Activated T-helper 9 cell treated with anti-CD3 and anti-CD28 coated beads, Interleukin-2, amount 50 U/mL, for 16 hours (primary cell): ENCODE results near the gene PPP1R9B.

ENCODE experiments used
- DNase-seq: peaks from one replicate; pipeline ENCODE4 v3.0.0-alpha.2; 2020; ENCODE audit warnings: low read depth

The PPP1R9B gene

DNA sequence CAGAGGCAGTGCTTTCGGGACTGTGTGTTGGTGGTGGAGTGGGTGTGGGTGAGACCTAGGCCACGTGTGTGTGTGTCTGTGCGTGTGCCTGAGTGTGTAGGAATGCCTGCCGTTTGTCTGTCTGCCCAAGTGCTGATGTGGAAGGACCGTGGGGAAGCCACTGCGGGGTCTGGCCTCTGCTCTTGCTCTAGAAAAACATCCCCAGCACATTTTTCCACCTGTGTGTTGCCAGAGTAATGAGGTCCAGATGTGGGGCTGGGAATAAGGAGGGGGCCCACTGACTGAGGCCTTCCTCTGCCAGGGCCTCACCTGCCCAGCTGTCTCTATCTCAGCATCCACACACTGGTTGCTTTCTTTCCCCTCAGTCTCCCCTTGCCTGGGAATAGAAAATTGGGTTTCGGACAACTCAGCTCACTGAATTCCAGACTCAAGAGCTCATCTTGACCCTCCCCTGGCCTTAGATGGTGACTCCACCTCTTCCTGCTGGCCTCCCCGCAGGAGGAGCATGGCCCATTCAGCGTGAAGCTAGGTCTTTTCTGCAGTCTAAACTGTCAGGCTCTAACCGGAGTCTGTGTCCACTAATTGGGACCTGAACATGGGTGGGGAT, 23.0 kb upstream of the PPP1R9B start:
- DNase-seq, result no peak

DNA sequence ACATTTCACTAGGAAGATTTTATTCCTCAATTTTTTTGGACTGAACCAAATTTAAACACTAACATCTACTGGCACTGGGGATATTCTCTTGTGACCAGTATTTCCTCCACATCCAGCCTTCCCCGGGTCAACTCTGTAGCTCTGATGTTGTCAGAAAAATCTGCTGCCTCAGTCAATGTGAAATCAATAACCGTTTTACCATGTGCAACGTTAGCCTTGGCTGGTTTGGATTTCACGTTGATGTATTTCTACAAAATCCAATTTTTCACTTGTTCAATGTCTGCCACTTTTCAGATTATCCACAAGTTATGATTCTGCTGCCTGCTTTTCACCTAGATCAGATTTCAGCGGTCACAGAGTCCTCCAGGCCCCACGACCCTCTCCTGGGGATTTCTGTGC, 22.5 kb upstream of the PPP1R9B start:
- DNase-seq, result no peak

- DNase-seq, result no peak
Measured at GRCh38 chr17:50172130-50172529, 21.7 kb upstream of the PPP1R9B start.

DNA sequence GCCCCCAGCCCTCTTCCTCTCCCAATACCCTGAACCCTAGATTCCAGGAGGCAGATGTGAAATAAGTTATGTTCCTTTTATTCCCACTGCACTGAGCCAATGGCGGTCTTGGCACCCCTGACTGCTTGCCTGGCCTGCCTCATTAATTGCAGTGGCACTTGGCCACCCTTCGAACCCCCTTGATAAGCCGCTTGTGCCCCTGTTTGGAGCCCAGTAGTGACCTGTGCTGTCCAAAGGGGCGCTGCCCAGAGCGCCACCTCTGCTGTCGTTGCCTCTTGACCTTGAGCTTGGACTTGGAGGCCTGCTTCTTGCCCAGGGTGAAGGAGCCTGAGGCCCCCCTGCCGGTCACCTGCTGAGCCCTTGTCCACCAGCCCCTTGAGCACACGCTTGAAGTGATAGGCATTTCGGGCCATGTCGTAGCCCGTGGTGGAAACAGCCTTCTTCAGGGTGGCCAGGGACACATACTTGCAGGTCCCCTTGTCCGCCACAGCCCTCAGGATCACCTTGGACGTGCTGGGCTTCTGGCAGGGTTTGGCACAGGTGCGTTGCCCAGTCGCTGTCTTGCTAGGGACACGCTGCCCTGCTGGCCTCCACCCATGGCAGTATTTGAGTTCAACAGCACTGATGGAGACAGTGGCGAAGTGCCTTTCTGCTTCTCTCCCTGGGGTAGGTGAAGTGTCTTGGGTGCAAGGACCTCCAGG, 21.0 kb upstream of the PPP1R9B start:
- no peak for DNase-seq

- no peak for DNase-seq
Measured at GRCh38 chr17:50170662-50171370, 20.3 kb upstream of the PPP1R9B start.

DNA sequence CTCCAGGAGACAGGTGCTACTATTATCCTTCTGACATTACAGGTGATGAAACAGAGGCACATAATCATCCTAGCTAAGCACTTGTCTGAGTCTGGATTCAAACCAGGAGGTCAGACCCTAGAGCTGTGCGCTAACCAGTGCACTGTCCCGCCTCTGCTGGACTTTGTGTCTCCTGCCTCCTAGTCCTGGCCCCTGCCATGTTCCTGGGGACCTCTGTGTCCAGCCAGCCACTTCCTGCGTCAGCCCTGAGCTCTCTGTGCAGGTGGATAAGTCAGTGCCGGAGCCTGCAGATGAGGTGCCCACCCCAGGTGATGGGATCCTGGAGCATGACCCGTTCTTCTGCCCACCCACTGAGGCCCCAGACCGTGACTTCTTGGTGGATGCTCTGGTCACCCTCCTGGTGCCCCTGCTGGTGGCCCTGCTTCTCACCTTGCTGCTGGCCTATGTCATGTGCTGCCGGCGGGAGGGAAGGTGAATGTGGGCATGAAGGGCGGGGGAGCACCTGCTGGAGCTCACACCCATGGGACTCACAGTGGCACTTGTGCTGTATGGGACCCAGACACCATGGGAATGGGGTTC, 19.5 kb upstream of the PPP1R9B start:
- no peak for DNase-seq

- DNase-seq, result no peak
Measured at GRCh38 chr17:50169121-50169764, 18.8 kb upstream of the PPP1R9B start.

DNA sequence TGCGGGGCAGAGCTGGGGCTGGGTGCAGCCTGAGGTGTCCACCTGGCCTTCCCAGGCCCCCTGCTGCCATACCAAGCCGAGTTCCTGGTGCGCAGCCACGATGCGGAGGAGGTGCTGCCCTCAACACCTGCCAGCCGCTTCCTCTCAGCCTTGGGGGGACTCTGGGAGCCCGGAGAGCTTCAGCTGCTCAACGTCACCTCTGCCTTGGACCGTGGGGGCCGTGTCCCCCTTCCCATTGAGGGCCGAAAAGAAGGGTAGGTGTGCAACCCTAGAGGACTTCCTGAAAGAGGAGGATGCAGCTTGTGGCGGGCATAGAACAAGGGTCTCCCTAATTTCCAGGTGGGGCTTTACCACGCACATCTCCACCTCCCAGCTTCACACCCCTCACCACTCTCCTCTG, 17.8 kb upstream of the PPP1R9B start:
- no peak for DNase-seq

DNA sequence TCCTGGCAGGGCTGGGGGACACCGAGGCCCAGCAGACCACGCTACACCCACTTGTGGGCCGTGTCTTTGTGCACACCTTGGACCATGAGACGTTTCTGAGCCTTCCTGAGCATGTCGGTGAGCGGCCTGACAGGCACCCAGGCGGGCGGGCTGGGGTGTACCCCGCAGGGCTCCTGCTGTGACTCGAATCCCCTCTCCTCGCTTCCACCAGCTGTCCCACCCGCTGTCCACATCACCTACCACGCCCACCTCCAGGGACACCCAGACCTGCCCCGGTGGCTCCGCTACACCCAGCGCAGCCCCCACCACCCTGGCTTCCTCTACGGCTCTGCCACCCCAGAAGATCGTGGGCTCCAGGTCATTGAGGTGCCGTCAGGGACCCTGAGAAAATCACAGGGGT, 16.9 kb upstream of the PPP1R9B start:
- DNase-seq, result no peak

DNA sequence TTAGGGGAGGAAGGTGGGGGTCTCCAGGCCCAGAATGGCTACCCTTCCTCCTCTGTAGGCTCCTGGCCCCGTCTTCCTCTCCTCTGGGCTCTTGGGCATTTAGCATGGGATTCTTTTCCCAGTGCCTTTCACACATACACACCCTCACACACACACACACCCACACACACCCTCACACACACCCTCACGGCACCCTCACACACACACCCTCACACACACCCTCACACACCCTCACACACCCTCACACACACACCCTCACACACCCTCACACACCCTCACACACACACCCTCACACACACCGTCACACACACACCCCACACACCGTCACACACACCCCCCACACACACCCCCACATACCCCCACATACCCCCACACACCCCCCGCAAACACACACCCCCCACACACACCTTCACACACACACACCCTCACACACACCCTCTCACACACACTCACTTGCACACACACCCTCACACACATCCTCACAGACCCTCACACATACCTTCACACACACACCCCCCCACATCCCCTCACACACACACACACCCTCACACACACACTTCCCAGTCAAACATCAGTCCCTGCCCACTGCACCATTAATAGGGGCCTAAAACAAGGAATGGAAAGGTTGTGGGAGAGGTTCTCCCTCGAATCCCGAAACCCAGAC, 16.2 kb upstream of the PPP1R9B start:
- DNase-seq, result no peak

- no peak for DNase-seq
Measured at GRCh38 chr17:50165867-50166517, 15.5 kb upstream of the PPP1R9B start, which contains the start of gene SGCA. Gene SGCA (plus strand): TSS chr17:50166005. CDS start chr17:50166041, 36 bp downstream.

GRCh38 chr17:50165466-50165865, 15.0 kb upstream of the PPP1R9B start:
- DNase-seq, result no peak

DNA sequence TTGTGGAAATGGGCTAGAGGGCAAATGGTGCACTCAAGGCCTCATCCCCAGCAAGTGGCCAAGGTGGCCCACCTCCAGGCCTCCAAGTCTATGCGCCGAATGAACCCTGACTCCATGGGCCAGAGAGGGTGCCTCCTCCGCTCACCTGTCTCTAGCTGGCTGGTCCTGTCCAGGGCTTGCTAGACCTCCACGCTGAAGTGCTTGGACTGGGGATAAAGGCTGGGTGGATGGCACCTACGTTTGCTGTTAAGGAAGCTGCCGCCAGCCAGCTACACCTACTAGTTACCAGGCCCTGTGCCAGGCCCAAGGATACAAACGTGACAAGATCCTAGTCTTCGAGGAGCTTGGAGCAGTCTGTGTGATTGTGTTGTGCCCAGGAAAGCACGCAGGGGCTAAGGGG, 14.6 kb upstream of the PPP1R9B start:
- DNase-seq, result no peak

DNA sequence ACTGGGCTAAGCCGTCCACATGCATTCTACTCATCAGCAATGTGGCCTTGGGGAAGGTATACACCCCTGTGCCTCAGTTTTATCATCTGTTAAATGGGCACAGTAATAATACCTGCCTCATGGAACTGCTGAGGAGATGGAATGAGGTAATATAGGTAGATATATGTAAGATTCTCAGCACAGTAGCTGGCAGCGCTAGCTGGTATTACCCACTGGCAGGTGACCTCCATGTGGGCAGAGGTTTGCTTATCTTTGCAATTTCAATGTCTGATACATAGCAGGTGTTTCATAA, 14.2 kb upstream of the PPP1R9B start:
- no peak for DNase-seq

DNA sequence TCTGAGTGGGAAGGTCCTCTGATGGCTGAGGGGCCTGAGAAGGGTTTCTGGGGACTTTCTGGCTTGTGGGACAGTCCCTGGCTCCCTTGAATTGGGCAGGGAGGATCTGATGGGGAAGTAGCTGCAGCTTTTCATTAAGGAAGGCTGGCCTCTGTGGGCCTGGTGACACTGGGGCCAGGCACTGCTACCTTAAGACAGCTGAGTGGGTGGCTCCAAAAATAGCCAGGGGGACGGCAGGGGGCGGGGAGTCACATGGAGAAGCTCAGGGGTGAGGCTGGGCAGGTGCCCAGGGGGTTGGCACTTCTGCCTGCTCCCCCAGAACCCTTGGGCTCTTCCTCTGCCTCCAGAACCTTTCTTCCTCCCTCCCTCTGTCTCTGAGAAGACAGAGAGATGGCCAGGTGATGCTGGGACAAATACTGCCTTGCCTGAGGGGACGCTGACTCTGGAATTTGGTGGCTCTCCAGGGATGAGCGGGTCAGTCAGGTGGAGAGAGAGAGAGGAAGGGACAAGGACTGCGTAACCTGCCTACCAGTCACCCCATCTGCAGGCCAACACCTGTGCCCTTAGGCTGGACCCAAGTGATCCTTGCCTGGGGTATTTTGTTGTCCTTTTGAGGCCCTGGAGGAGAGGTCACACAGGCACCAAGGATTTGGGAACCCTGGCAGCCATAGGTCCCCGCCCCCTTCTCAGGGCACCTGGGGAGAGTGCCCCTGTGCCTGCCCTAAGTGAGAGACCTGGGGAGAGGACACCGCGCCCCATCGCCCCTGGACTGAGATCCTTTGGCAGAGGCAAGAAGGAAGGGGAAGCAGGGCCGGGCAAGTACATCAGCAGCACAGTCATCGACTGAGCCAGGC, 13.6 kb upstream of the PPP1R9B start:
- DNase-seq, result no peak

DNA sequence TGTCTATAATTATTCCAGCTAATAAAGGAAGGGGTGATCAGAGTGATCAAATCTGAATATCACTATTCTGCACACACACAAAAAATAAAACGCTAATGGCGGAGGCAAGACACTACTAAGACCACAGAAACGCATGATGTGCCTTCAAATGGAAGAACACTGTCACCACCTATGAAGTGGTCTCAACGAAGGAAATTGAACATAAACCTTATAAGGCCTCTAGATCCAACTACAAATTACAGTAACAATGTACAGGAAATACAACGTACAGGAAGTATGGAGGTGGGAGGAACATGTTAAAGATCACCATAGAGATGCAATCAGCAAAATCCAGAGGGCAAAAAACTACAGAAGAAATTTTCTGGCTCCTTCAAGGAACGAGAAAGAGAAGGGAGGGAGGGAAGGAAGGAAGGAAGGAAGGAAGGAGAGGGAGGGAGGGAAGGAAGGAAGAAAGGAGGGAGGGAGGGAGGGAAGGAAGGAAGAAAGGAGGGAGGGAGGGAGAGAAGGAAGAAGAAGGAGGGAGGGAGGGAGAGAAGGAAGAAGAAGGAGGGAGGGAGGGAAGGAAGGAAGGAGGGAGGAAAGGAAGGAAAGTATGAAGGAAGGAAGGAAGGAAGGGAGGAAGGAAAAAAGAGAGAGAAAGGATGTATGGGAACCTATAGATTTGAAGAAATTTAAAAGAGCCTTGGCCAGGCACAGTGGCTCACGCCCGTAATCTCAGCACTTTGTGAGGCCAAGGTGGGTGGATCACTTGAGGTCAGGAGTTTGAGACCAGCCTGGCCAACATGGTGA, 12.2 kb upstream of the PPP1R9B start:
- no peak for DNase-seq

DNA sequence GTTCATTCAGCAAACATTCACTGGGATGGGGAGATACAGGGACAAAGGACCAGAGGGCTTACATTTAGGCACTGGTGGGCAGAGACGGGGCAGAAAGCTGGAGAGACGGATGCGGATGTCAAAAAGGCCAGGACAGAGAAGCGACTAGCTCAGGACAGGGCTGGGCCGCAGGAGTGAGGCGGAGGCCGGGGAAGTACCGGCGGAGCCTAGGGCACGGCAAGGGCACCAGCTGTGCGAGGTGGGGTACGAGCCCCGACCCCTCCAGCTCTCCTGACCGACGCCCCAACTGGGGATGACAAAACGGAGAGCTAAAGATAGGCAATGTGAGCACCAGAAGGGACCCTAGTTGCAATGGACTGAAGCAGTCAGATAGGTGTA, 11.4 kb upstream of the PPP1R9B start:
- no peak for DNase-seq

DNA sequence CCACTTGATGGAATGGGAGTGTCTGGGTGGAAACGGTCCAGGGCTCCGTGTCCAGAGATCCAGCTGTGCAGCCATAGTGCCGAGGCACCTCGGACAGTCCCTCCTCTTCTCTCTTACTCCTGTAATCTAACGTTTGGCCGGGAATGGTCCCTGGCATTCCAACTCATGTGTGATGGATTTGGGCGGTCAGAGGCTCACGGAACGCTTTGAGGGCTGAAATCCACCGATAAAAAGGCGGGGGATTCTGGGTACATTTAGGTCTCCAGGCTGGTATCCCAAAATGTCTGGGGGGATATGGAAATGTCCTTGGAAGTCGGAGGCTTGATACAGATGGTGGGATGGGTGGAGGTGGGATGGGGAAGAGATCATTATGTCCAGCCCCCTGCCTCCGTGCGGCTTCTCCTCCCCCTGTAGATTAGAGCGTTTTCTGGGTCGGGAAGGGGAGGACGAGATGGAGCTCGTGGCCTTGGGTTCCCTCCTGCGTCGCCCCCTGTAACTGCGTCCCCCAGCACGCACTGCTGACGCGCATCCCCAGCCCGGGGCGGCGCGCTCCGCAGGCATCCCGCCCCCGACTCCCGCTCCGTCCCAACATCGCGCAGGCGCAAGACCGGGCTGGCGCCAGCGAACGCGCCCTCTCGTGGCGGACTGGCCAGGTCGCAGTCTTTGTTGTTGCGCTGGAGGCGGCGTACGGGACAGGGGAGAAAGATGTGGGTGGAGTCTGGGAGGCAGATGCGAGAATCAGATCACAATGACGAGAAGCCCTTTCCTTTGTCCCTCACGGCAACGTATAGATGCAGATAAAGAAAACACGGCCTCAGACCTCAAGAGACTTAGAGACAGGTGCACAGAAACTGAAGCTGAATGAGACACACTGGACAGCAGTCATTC, 10.8 kb upstream of the PPP1R9B start:
- DNase-seq, result peak; percentile 93

- no peak for DNase-seq
Measured at GRCh38 chr17:50157891-50158290, 7.4 kb upstream of the PPP1R9B start.
